HepG2 (cell line): Measurements from ENCODE around the gene PCIF1. TPM values are rescaled to one million over a fixed set of nuclear protein-coding genes. Genes with fewer than 3 reads are reported as not detected.

Experiments
- ARHGAP35 ChIP-seq: sonication (generic); formaldehyde crosslinking; IDR thresholded peaks from 2 replicates; pipeline ENCODE4 v1.9.0; 2022; ENCODE audit warnings: mild to moderate bottlenecking, inconsistent platforms, moderate library complexity, missing genetic modification reagents, borderline replicate concordance
- ATRX ChIP-seq: sonication (generic); formaldehyde crosslinking; IDR thresholded peaks from 2 replicates; pipeline ENCODE4 v1.4.0; 2020; ENCODE audit warnings: missing genetic modification reagents, borderline replicate concordance
- GLI4 ChIP-seq: sonication (generic); formaldehyde crosslinking; IDR thresholded peaks from 2 replicates; pipeline ENCODE4 v1.5.1; 2020; ENCODE audit warnings: missing genetic modification reagents, mild to moderate bottlenecking, moderate library complexity, borderline replicate concordance
- HMGA1 ChIP-seq: sonication (generic); formaldehyde crosslinking; conservative IDR thresholded peaks from 2 replicates; pipeline ENCODE4 v1.4.0; 2020; ENCODE audit warnings: missing genetic modification reagents
- NR1H2 ChIP-seq: sonication (generic); formaldehyde crosslinking; IDR thresholded peaks from 2 replicates; pipeline ENCODE4 v1.8.1; 2022; ENCODE audit warnings: low read depth, missing genetic modification reagents, borderline replicate concordance
- PRMT3 ChIP-seq: sonication (generic); formaldehyde crosslinking; IDR thresholded peaks from 2 replicates; pipeline ENCODE4 v1.8.1; 2022; ENCODE audit warnings: low read depth, mild to moderate bottlenecking, moderate library complexity, missing genetic modification reagents, borderline replicate concordance
- REPIN1 ChIP-seq: sonication (generic); formaldehyde crosslinking; IDR thresholded peaks from 2 replicates; pipeline ENCODE4 v1.8.0; 2022; ENCODE audit warnings: missing genetic modification reagents, low read depth, mild to moderate bottlenecking, borderline replicate concordance
- SCMH1 ChIP-seq: sonication (generic); formaldehyde crosslinking; IDR thresholded peaks from 2 replicates; pipeline ENCODE4 v1.9.0; 2021; ENCODE audit warnings: missing genetic modification reagents, mild to moderate bottlenecking, borderline replicate concordance
- TEAD2 ChIP-seq: sonication (generic); formaldehyde crosslinking; IDR thresholded peaks from 2 replicates; pipeline ENCODE4 v1.9.0; 2021; ENCODE audit warnings: missing genetic modification reagents
- THAP11 ChIP-seq: IDR thresholded peaks from 2 replicates; pipeline ENCODE4 v1.6.1; 2016; ENCODE audit warnings: missing biosample characterization, missing genetic modification reagents
- ZNF44 ChIP-seq: sonication (generic); formaldehyde crosslinking; IDR thresholded peaks from 2 replicates; pipeline ENCODE4 v1.5.1; 2020; ENCODE audit warnings: mild to moderate bottlenecking, missing genetic modification reagents
- ZNF550 ChIP-seq: sonication (generic); formaldehyde crosslinking; IDR thresholded peaks from 2 replicates; pipeline ENCODE4 v1.4.0; 2020; ENCODE audit warnings: mild to moderate bottlenecking, missing genetic modification reagents, borderline replicate concordance
- ZNF75D ChIP-seq: sonication (generic); formaldehyde crosslinking; IDR thresholded peaks from 2 replicates; pipeline ENCODE4 v1.8.1; 2023; ENCODE audit warnings: missing genetic modification reagents, mild to moderate bottlenecking, borderline replicate concordance
- ZNF850 ChIP-seq: sonication (generic); formaldehyde crosslinking; conservative IDR thresholded peaks from 2 replicates; pipeline ENCODE4 v1.9.0; 2021; ENCODE audit warnings: mild to moderate bottlenecking, missing genetic modification reagents
- polyA plus RNA-seq, 8 experiments: library from polyadenylated mRNA; depleted of rRNA in 3 of 8; stranded (reverse) in 7 of 8; unstranded in 1 of 8; fragments of >200 nt; fragmentation: Illumina TruSeq in 4 of 8; extraction: Trizol in 4 of 8; gene quantifications; 2 replicates each; pipeline versions ENCODE4 v1.2.1 to v1.2.3, GENCODE V29; 2011 to 2016; ENCODE audit warnings: low read depth in 4 of 8, missing spikeins in 1 of 8, mixed read lengths in 1 of 8; ENCODE audit not compliant: insufficient read depth in 1 of 8
- total RNA-seq, 5 experiments: library from RNA; depleted of rRNA; stranded (reverse); fragments of >200 nt; fragmentation: Illumina TruSeq; extraction: Trizol; gene quantifications; 2 replicates each; pipeline ENCODE4 v1.2.3, GENCODE V29; 2016; ENCODE audit warnings: low read depth in 1 of 5
- TF ChIP-seq, protein P1 (sequence below): sonication (generic); formaldehyde crosslinking; IDR thresholded peaks from 2 replicates; pipeline ENCODE4 v1.4.0; 2020; ENCODE audit warnings: mild to moderate bottlenecking, low read depth, missing genetic modification reagents
- TF ChIP-seq, protein P2 (sequence below): sonication (generic); formaldehyde crosslinking; conservative IDR thresholded peaks from 2 replicates; pipeline ENCODE4 v1.4.0; 2020; ENCODE audit warnings: missing genetic modification reagents
- TF ChIP-seq, protein P3 (sequence below): sonication (generic); formaldehyde crosslinking; IDR thresholded peaks from 2 replicates; pipeline ENCODE4 v1.8.1; 2023; ENCODE audit warnings: mild to moderate bottlenecking, missing genetic modification reagents
- TF ChIP-seq, protein P4 (sequence below): sonication (generic); formaldehyde crosslinking; IDR thresholded peaks from 2 replicates; pipeline ENCODE4 v1.5.0; 2020; ENCODE audit warnings: missing genetic modification reagents
- TF ChIP-seq, protein P5 (sequence below): sonication (generic); formaldehyde crosslinking; IDR thresholded peaks from 2 replicates; pipeline ENCODE4 v1.4.0; 2020; ENCODE audit warnings: missing genetic modification reagents
- TF ChIP-seq, protein P6 (sequence below): sonication (generic); formaldehyde crosslinking; IDR thresholded peaks from 2 replicates; pipeline ENCODE4 v1.8.0; 2022; ENCODE audit warnings: missing genetic modification reagents, mild to moderate bottlenecking, inconsistent platforms, borderline replicate concordance

The PCIF1 gene
- total and polyA plus RNA-seq, 2 of the 13 experiments (the other 11 are each of a cell fraction or from before 2014, with no cell fraction given): 20.9 to 24.4 TPM

DNA sequence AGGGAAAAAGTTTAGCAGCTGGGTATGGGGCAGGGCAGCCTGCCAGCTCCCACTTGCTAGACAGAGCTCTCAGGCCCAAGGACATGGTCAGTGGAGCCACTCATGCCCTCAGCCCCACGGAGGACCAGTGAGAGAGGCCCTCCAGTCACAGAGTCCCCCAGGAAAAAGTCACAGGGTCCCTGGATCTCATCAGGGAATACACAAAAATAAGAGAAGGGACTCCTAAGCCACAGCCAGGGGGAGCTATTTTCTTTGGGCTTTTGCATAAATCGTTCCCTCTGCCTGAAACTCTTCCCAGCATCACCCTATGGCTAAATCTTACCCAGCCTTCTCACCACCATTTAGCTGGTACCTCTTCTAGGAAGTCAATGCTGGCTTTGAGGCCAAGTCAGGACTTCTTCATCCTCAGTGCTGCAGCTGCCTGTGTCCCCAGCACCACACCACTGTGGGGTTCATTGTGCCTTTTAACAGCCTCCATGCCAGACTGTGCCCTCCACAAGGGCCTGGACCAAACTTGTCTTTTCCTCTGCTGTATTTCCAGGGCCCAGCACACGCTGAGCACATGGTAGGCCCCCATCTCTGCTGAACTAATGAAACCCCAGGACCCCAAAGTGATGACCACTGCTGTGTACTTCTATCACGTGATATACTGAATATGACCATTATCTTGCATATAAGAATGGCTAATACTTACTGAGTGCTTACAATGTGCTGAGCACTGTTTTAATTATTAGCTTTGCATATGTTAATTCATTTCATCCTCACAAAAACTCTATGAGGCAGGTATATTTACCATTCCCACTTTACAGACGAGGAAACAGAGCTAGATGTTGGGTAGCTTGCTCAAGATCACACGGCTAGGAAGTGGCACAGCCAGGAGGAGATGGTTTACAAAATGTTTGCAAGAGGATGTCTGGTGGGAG, 35.5 kb downstream of the PCIF1 start (continued):
- TF ChIP-seq, protein P1, sequence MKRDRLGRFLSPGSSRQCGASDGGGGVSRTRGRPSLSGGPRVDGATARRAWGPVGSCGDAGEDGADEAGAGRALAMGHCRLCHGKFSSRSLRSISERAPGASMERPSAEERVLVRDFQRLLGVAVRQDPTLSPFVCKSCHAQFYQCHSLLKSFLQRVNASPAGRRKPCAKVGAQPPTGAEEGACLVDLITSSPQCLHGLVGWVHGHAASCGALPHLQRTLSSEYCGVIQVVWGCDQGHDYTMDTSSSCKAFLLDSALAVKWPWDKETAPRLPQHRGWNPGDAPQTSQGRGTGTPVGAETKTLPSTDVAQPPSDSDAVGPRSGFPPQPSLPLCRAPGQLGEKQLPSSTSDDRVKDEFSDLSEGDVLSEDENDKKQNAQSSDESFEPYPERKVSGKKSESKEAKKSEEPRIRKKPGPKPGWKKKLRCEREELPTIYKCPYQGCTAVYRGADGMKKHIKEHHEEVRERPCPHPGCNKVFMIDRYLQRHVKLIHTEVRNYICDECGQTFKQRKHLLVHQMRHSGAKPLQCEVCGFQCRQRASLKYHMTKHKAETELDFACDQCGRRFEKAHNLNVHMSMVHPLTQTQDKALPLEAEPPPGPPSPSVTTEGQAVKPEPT (CRISPR knock-in tag): 0 out of 2 replicates have a peak, but pooled peaks have one; percentile 46
- no peak for TF ChIP-seq THAP11 (CRISPR knock-in tag)
- no peak for TF ChIP-seq SCMH1 (CRISPR knock-in tag)
- TF ChIP-seq, protein P2, sequence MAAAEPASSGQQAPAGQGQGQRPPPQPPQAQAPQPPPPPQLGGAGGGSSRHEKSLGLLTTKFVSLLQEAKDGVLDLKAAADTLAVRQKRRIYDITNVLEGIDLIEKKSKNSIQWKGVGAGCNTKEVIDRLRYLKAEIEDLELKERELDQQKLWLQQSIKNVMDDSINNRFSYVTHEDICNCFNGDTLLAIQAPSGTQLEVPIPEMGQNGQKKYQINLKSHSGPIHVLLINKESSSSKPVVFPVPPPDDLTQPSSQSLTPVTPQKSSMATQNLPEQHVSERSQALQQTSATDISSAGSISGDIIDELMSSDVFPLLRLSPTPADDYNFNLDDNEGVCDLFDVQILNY (CRISPR knock-in tag): no peak
- no peak for TF ChIP-seq ZNF75D (CRISPR knock-in tag)
- no peak for TF ChIP-seq ZNF850 (CRISPR knock-in tag)
- TF ChIP-seq, protein P3, sequence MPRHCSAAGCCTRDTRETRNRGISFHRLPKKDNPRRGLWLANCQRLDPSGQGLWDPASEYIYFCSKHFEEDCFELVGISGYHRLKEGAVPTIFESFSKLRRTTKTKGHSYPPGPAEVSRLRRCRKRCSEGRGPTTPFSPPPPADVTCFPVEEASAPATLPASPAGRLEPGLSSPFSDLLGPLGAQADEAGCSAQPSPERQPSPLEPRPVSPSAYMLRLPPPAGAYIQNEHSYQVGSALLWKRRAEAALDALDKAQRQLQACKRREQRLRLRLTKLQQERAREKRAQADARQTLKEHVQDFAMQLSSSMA (CRISPR knock-in tag): no peak
- no peak for TF ChIP-seq ZNF44 (CRISPR knock-in tag)
- TF ChIP-seq ZNF550 (CRISPR knock-in tag): no peak
- no peak for TF ChIP-seq TEAD2 (CRISPR knock-in tag)
- TF ChIP-seq, protein P4, sequence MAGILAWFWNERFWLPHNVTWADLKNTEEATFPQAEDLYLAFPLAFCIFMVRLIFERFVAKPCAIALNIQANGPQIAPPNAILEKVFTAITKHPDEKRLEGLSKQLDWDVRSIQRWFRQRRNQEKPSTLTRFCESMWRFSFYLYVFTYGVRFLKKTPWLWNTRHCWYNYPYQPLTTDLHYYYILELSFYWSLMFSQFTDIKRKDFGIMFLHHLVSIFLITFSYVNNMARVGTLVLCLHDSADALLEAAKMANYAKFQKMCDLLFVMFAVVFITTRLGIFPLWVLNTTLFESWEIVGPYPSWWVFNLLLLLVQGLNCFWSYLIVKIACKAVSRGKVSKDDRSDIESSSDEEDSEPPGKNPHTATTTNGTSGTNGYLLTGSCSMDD (CRISPR knock-in tag): no peak
- TF ChIP-seq ARHGAP35 (CRISPR knock-in tag): no peak
- TF ChIP-seq REPIN1: no peak
- TF ChIP-seq PRMT3 (CRISPR knock-in tag): no peak
- TF ChIP-seq, protein P5, sequence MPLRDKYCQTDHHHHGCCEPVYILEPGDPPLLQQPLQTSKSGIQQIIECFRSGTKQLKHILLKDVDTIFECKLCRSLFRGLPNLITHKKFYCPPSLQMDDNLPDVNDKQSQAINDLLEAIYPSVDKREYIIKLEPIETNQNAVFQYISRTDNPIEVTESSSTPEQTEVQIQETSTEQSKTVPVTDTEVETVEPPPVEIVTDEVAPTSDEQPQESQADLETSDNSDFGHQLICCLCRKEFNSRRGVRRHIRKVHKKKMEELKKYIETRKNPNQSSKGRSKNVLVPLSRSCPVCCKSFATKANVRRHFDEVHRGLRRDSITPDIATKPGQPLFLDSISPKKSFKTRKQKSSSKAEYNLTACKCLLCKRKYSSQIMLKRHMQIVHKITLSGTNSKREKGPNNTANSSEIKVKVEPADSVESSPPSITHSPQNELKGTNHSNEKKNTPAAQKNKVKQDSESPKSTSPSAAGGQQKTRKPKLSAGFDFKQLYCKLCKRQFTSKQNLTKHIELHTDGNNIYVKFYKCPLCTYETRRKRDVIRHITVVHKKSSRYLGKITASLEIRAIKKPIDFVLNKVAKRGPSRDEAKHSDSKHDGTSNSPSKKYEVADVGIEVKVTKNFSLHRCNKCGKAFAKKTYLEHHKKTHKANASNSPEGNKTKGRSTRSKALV (CRISPR knock-in tag): no peak
- no peak for TF ChIP-seq HMGA1
- TF ChIP-seq, protein P6, sequence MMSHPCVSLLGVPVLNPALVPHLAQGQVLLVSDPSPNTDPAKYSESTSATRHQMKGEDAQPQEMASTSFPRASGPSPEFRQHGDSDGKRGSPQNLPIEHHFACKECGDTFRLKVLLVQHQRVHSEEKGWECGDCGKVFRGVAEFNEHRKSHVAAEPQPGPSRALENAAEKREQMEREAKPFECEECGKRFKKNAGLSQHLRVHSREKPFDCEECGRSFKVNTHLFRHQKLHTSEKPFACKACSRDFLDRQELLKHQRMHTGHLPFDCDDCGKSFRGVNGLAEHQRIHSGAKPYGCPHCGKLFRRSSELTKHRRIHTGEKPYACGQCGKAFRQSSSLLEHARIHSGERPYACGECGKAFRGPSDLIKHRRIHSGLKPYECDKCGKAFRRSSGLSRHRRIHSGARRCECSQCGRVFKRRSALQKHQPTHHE (CRISPR knock-in tag): no peak
- TF ChIP-seq GLI4 (CRISPR knock-in tag): no peak
- no peak for TF ChIP-seq ATRX (CRISPR knock-in tag)
- TF ChIP-seq NR1H2: no peak
